Hypothalamus (tissue), 51 donors: ENCODE results near the gene PTCD2.
"Not testable (repeated sequence)": the region's sequence is repeated elsewhere in the genome, so short reads cannot be mapped to it uniquely, and the experiment has no call there.

Experiments used
- DNase-seq, 51 donors: peaks; one replicate each; lab custom pipeline; 2025; lab: John Stamatoyannopoulos, UW

PTCD2 gene

DNA sequence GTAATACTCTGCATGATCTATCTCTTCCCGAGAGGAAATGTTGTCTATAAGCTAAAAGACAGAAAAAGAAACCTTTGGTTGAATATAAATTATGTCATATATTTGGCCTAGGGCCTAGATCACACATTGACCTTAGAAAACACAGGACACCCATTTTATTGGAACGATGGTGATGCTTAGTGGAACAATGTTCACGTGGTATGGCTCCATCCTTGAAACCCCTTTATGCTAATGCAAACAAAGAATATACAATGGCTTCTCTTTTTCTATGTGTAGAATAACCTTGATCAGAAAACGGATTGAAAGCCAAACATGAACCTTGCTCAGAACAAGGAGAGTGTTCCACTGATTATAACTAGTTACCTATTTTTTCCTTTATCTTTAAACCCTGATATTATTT, 24.6 kb upstream of the PTCD2 start:
- DNase-seq: no peak

DNA sequence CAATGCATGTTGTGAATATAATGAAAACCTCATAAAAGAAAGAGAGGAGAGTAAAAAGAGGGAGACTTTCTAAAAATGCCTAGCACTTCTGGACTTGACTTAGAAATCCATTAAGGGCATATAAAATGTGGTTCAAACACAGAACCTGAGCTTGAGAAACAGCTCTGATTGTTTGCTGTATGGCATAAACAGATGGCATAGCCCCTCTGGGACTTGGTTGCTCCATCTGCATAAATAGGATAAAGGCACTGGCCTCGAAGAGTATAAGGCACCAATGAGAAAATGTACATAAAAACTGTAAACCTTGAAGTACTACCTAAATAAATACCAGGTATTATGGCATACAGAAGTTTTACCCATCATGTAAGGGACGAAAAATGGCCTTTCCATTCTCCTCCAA, 23.9 kb upstream of the PTCD2 start:
- DNase-seq: no peak

DNA sequence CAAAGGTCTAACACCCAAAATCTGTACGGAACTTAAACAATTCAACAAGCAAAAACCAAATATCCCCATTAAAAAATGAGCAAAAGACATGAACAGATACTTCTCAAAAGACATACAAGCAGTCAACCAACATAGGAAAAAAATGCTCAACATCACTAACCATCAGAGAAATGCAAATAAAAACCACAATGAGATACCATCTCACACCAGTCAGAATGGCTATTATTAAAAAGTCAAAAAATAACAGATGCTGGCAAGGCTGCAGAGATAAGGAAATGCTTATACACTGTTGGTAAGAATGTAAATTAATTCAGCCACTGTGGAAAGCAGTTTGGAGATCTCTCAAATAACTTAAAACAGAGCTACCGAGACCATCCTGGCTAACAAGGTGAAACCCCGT, 22.0 kb upstream of the PTCD2 start:
- DNase-seq: not testable (repeated sequence)

DNA sequence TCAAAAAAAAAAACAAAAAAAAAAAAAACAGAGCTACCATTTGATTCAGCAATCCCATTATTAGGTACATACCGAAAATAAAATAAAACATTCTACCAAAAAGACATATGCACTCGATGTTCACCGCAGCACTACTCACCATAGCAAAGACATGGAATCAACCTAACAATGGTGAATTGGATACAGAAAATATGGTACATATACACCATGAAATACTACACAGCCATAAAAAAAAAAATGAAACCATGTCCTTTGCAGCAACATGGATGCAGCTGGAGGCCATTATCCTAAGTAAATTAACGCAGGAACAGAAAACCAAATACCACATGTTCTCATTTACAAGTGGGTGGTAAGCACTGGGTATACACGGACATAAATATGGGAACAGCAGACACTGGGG, 21.5 kb upstream of the PTCD2 start:
- DNase-seq: no peak

DNA sequence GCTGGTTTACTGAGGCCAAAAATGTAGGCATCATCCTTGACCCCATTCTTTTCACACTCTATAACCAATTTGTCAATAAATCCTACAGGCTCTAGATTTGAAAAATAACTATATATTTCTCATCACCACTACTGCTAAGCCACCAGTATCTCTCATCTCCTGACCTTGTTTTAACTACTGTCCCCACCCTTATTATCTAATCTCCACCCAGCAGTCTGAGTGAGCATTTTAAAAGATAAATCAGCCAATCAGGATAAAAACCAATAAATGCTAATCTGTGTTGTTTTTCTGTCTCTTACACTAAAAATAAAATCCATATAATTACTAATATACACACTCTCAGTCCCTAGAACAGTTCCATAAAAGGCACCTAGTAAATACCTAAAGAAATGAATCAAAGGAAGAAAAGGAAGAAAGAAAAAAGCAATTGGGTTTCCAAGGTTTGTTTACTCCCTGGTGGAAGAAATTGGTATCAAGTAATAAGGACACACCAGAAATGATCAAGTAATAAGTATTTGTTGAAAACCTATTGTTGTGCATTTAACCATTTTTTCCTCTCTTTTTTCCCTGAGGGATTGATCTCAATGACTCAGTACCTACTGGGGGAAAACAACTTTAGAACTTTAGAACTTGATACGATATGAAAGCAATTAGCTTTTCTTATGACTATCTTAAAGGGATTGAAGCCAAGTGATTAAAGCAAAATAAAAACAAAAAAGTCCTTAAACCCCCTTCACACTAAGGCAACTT, 19.4 kb upstream of the PTCD2 start:
- no peak for DNase-seq

DNA sequence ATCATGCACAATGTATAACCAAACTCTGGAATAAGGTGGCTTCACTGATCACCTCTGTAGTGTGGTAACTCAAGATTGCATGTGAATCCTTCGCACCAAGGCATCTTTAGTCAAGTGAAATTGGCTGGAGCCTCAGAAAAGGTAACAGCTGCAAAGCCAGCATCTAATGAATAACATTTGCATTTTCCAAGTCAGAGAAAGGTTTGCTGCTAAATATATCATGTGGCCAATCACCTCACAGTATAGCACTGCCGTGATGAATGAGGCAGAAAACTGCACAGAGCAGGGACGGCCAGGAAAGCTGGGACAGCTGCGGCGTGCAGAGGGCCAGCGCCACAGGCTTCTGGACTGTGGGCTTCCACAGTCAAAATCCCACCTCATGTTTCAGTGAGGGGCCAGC, 18.6 kb upstream of the PTCD2 start:
- peak in 1 of 51 donors; percentile 14 for DNase-seq

DNA sequence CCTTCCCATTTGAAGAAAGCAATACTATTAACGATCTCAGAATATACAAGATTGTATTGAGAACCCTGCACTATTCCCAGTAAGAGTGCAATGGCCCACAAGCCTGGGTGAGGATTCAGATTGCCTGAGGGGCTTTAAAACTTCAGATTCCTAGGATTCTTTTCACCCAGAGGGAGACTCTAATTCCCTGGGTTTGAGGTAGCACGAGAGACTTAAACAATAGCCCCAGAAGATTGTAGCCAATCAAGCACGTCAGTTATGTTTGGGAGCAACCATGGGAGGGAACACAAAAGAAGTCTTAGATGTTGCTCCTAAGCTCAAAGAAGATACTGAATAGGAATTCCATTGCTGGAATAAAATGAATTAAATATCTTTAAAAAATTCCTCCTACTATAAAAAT, 18.0 kb upstream of the PTCD2 start:
- DNase-seq: no peak

DNA sequence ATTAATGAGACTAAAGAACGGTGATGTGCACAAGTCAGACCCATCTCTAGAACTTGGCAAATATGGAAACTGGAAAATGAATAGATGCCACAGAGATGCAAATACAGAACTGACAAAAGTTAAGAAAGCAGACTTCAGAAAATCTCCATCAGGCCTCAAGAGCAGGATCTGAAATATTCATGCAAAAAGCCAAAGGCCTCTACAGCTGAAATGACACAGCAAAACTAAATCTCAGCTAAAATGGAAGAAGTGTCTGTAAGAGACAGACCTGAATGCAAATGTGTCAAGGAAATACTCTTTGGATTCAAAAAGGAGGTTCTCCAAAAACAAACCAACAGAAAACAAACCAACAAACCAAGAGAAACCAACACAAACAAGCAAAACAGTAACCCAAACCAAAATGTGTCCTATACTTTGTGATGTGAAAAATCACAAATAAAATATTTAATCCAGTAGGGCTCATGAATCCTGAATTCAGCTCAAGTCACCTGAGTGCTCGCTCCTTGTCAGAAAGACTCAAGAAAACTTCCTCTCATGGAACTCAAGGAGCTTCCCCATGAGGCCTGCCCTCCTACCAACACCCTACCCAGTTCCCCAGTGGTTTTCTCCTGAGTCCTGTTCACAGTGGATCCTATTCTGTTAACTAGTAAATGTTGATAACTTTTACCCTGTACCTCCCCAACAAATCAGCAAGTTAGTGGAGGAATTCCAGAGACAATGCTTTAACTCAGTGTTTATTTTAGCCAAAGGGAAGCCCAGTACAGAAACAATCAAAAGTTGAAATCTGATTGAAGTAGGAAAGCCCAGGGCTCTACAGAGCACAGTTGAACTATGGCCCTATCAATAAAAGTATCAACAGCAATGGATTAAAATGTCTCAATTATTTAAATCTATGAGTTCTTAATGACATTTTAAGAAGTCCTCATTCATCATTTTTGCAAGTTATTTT, 14.7 kb upstream of the PTCD2 start:
- no peak for DNase-seq

DNA sequence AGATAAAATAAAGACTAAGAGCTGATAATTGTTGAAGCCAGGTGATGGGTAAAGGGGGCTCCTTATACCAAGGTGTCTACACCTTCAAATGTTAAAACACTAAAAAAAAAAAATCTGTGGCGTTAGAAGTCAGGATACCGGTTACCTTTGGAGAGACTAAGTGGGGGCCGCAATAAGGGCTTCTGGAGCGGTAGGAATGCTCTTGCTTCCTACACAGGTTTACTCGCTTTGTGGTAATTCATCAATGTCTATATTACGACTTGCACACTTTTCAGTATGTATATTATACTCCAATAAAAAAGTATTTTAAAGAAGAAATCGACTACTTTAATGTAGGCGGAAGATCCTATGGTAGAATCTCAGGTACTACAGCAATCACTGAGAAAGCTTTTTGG, 12.6 kb upstream of the PTCD2 start:
- no peak for DNase-seq

DNA sequence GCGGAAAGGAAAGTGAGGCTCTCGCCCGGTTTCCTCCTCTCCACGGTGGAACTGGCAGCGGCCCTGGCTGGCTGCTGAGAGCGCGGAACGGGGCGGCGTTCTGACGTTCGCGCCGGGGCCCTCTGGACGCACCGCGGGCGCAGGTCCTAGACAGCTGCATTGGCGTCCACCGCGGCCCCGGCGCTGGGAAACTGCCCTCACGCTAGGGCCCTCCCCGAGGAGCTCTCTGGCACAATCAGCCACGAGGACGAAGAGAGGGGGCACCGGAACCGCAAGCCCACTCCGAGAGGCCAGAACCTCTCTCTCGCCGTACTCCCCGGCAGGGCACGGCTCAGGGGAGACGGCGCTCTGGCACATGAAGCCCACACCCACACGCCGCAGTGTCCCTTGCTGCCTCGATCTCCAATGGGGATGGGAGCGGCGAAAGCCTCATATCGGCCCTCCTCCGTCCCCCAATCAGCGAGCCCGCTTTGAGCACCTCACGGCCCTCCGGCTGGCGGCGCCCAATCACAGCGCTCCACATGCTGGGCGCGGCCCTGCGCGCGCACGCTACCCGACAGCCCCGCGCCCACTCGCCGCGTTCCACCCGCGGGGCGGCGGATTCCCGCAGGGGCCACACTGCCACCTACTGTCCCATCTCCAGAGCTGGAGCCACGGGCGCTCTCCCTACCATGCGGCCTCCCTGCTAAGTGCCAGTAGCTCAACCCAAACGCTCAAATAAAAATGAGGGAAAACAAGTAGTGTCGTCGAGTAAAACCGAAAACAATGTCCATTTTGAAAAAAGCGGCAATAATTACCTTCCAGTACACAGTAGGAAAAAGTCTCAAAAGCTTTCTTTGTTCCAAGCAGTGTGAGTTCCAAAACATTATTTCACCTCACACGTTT, 12.0 kb upstream of the PTCD2 start:
- DNase-seq: peak; percentile 74 to 99 (median 97)

DNA sequence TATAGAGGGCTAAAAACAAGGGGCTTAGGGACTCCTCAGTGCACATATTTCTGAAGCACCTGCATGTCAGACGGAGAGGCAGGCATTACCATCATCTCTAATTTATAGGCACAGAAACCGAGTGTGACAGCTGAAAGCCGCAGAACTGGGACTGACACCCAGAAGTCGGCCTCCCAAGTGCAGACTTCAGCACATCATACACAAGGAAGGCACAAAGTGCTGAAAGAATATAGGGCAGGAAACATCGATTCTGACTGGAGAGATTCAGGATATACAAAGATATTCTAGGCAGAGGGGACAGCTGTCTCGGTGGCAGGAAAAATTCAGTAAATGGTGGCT, 11.4 kb upstream of the PTCD2 start:
- no peak for DNase-seq

DNA sequence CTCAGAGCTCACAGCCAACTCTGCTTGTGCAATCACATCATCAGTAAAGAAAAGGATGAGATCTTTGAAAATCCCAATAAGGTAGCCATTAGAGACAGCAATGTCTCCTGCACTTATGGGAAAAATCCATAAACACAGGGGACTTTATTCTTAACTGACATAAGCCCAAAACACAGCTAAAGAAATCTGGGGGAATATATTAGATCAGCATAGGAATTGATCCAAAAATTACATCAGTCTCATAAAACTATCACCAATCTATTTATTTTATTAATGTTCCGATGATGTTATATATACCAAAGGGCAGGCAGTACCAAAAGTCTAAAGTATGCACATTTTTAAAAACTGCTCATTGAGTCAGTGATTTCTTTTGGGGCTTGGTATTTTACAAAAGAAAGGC, 7.0 kb upstream of the PTCD2 start:
- DNase-seq: no peak

DNA sequence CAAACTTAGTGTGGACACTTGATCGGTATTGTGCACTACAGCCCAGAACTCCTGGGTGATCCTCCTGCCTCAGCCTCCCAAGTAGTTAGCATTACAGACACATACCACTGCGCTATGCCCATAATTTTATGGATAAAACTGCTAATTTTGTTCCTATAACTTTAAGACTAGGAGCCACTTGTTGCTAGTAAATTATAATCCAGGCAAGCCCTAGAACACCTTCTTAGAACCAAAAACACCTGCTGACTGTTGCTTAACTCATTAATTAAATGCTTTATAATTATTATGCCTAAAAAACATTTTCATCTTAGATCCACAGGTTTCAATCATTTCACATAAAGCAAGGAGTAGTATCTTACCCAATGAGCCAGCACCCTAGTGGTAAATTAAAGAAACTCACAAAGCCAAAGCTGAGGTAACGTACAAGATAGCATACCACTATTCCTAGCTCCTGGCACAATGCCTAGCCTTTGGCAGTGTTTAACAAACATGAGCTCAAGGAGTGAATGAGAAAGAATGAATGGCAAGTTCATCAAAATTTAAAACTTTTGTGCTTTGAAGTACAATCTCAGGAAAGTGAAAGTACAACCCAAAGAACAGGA, 5.5 kb upstream of the PTCD2 start:
- DNase-seq: no peak

DNA sequence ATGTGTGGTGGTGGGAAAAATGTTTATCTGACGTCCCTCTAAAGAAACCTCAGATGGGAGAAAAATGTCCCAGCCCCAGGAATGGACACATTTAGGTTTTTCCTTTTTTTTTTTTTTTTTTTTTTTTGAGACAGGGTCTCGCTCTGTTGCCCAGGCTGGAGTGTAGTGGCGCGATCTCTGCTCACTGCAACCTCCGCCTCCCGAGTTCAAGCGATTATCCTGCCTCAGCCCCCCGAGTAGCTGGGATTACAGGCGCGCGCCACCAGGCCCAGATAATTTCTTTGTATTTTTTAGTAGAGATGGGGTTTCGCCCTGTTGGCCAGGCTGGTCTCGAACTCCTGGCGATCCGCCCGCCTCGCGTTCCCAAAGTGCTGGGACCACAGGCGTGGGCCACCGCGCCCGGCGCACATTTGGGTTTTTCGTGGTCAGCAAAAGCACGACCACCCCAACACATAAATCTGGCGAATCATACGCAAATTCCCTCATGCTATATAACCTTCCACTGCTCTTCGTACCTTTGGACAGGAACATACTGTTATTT, 668 bp upstream of the PTCD2 start:
- peak in 17 of 51 donors; percentile 3 to 35 (median 15) for DNase-seq

DNA sequence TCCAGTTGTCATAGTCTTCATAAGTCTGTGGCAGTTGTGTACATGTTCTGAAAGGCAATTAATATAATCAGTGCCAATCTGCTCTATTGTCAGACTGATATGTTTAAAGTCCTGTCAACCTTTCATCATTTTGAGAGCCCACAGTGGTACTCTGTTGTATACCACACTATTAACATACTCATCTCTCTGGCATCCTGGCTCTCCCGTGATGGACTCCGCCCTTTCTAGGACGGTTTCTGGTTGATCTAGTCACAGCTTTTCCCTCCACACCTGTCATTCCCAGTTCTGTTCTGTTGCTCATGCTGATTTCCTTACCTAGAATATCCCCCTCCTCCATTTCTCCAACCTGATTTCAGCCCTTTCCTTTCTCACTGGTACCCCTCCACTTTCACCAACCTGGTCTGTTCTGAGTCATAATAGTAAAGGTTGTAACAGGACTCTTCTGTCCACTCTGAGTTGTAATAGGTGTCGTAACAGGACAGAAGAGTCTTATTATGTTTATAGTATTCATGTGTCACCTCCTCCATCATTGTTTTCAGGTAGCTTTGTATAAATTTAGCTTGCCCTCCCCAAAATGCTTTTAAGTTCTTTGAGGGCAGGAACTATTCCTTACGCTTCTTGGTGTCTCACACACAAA, 4.1 kb downstream of the PTCD2 start:
- no peak for DNase-seq

DNA sequence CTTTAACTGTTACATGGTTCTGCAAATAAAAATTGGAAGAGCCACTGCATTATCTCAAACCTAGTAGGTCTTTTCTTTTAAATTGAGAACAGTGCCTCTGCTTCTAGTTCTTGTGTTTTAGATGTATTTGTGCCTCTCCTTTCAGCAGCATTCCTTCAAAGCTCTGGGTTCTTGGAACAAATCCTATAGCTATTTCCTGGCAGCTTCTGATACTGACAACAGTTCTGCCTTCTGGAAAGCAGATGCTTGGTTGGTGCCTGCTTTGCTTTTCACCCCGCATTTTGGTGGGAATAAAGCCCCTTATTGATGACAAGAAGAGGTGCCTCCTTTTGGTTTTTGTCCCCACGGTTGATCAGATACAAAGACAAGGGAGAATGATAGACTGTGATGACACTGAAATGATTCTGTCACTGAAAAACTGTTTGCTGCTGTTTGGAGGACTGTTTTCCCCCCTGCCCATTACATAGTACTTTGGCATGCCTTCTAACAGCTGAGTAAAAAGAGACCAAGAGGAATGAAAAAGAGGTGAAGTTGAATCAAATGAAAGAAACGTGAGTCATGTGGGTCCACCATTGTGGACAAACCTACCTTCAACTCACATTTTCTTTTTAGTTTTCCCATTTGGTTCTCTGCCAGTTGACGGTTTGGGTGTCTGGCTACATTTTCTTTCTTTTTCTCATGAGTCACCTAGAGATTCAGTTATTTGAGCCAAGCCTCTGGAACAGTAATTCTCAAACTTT, 5.6 kb downstream of the PTCD2 start:
- no peak for DNase-seq

DNA sequence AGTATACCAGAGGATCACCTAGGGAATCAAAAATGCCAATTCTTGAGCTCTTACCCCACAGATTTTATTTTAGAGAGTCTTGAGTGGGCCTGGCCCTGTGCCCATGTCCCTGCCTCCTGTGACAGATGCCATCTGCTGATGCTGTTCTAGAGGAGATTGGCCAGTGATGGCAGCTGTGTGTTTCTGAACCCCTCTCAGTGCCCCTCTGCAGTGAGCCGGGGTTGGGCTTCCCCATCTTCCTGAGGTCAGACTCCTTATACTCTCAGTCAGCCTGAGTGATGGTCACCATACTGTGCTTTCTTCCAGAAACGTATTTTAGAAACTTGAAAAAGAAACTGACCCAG, 6.1 kb downstream of the PTCD2 start:
- DNase-seq: no peak

DNA sequence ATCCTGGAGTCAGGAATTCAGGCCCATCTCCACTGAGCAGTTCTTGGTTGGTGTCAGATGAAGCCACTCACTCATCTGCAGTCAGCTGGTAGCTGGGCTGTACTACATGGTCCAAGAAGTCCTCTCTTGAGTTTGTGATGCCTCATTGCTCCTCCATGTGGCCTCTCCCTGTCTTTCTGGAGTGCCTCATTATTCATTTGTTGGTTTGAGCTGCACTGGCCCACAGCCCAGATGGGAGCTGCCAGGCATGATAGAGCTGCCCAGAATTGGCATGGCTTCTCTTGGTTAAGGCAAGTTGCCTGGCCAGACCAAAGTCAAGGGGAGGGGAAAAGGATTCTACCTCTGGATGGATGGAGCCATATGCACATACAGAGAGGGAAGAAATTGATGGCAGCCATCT, 8.0 kb downstream of the PTCD2 start:
- DNase-seq: peak in 45 of 51 donors; percentile 1 to 86 (median 52)

DNA sequence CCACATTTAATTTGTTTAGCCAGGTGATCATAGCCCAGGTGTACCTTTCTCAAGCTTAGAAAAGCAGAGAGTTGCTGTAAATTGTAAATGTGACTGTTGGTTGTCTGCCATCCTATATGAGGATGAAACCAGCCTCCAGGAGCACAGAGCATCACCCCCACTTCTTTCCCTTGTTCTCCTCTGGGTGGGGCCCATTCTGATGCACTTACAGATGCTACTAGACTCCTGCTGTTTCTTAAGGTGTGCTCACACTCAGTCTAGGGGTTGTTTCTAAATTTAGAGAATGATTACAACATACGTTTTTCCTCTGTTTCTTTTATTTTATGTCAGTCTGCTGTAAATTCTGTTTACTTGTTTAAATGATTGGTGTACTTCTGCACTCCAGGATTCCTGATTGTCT, 10.5 kb downstream of the PTCD2 start:
- DNase-seq: no peak
